IMR-90 (cell line): Measurements from ENCODE around the gene PRKAG3. TPM values are rescaled to one million over a fixed set of nuclear protein-coding genes. Genes with fewer than 3 reads are reported as not detected.

Source experiments
- ATAC-seq: fragments of 200-7000 bp; cut with Tn5 transposase; 2 replicates; pipeline ENCODE4 v1.9.1; 2020; ENCODE audit warnings: low read depth, mild to moderate bottlenecking, moderate library complexity
- BruUV-seq: library from RNA; stranded (reverse); fragments of 400-500 nt; replicated peaks from 2 replicates; lab custom pipeline; 2021; lab: Mats Ljungman, UMichigan
- CTCF ChIA-PET: fragments of 300-600 bp; formaldehyde crosslinking; extraction: SDS; loops from one replicate; lab custom pipeline; 2021; ENCODE audit warnings: antibody characterized with exemption; lab: Yijun Ruan, JAX
- POLR2A ChIA-PET: fragments of 300-600 bp; sonication (Branson Sonifier 250); formaldehyde crosslinking; loops from one replicate; lab custom pipeline; 2022; ENCODE audit warnings: antibody characterized with exemption; ENCODE audit not compliant: unreplicated experiment; lab: Charles Lee
- DNase-seq: peaks from one replicate; pipeline ENCODE4 v3.0.0; 2013
- H2AFZ ChIP-seq: replicated peaks from 2 replicates; pipeline ENCODE3; 2013; ENCODE audit warnings: low read length, mild to moderate bottlenecking; ENCODE audit not compliant: poor library complexity
- H2AK5ac ChIP-seq: 2 replicates; pipeline ENCODE4 v1.6.1; 2013; ENCODE audit warnings: low read depth, low read length, inconsistent platforms
- H2AK9ac ChIP-seq: replicated peaks from 2 replicates; pipeline ENCODE3; 2013; ENCODE audit warnings: mild to moderate bottlenecking, low read depth, low read length, moderate library complexity; ENCODE audit not compliant: poor library complexity
- H2BK120ac ChIP-seq: 2 replicates; pipeline ENCODE4 v1.6.1; 2013; ENCODE audit warnings: low read depth, low read length, inconsistent platforms
- H2BK15ac ChIP-seq: 3 replicates; pipeline ENCODE4 v1.6.1; 2013; ENCODE audit warnings: low read depth, low read length, inconsistent platforms
- H2BK20ac ChIP-seq: 2 replicates; pipeline ENCODE4 v1.6.1; 2013; ENCODE audit warnings: low read depth, mild to moderate bottlenecking, inconsistent platforms, low read length, moderate library complexity
- H2BK5ac ChIP-seq: 2 replicates; pipeline ENCODE4 v1.6.1; 2013; ENCODE audit warnings: mild to moderate bottlenecking, low read depth, low read length, inconsistent platforms; ENCODE audit not compliant: poor library complexity, severe bottlenecking
- H3K14ac ChIP-seq: replicated peaks from 2 replicates; pipeline ENCODE4 v1.6.1; 2013; ENCODE audit warnings: low read depth, low read length, inconsistent platforms
- H3K18ac ChIP-seq: 2 replicates; pipeline ENCODE4 v1.6.1; 2013; ENCODE audit warnings: low read depth, low read length, control low read depth
- H3K23ac ChIP-seq: 2 replicates; pipeline ENCODE4 v1.6.1; 2013; ENCODE audit warnings: low read depth, low read length, inconsistent platforms
- H3K27ac ChIP-seq: 2 replicates; pipeline ENCODE4 v1.5.1; 2013; ENCODE audit warnings: mild to moderate bottlenecking, control low read depth, low read length; ENCODE audit not compliant: insufficient read depth
- H3K27me3 ChIP-seq: 2 replicates; pipeline ENCODE4 v1.6.1; 2013; ENCODE audit warnings: low read length; ENCODE audit not compliant: control insufficient read depth, insufficient read depth
- H3K36me3 ChIP-seq: 2 replicates; pipeline ENCODE4 v1.6.1; 2013; ENCODE audit warnings: low read length, mixed read lengths; ENCODE audit not compliant: control insufficient read depth, insufficient read depth
- H3K4ac ChIP-seq: 2 replicates; pipeline ENCODE4 v1.6.1; 2013; ENCODE audit warnings: low read depth, low read length, inconsistent platforms
- H3K4me1 ChIP-seq: 2 replicates; pipeline ENCODE4 v1.6.1; 2013; ENCODE audit warnings: low read length, mixed read lengths; ENCODE audit not compliant: control insufficient read depth, insufficient read depth
- H3K4me2 ChIP-seq: 2 replicates; pipeline ENCODE4 v1.6.1; 2013; ENCODE audit warnings: low read depth, mild to moderate bottlenecking, control low read depth, low read length, moderate library complexity
- H3K4me3 ChIP-seq: 2 replicates; pipeline ENCODE4 v1.5.1; 2013; ENCODE audit warnings: low read depth, mild to moderate bottlenecking, control low read depth, low read length, moderate library complexity; ENCODE audit not compliant: insufficient read depth
- H3K56ac ChIP-seq: 2 replicates; pipeline ENCODE4 v1.6.1; 2013; ENCODE audit warnings: low read length, inconsistent platforms; ENCODE audit not compliant: insufficient read depth; ENCODE audit errors: extremely low read depth
- H3K79me1 ChIP-seq, 2 experiments: 2 replicates each; pipeline ENCODE4 v1.6.1; 2013; ENCODE audit warnings: low read length in 2 of 2, inconsistent platforms in 1 of 2, low read depth in 1 of 2
- H3K9ac ChIP-seq: 2 replicates; pipeline ENCODE4 v1.6.1; 2013; ENCODE audit warnings: low read depth, low read length, control low read depth
- H3K9me1 ChIP-seq: 2 replicates; pipeline ENCODE4 v1.6.1; 2013; ENCODE audit warnings: low read length, inconsistent platforms; ENCODE audit not compliant: insufficient read depth
- H3K9me3 ChIP-seq: 2 replicates; pipeline ENCODE4 v1.6.1; 2013; ENCODE audit warnings: low read length; ENCODE audit not compliant: control insufficient read depth, insufficient read depth
- H4K20me1 ChIP-seq: 2 replicates; pipeline ENCODE4 v1.6.1; 2013; ENCODE audit warnings: low read length, inconsistent platforms; ENCODE audit not compliant: insufficient read depth
- H4K5ac ChIP-seq: 2 replicates; pipeline ENCODE4 v1.6.1; 2013; ENCODE audit warnings: mild to moderate bottlenecking, low read depth, low read length, control low read depth
- H4K8ac ChIP-seq, 2 experiments: 2 replicates each; pipeline ENCODE4 v1.6.1; 2013; ENCODE audit warnings: low read depth in 2 of 2, low read length in 2 of 2, control low read depth in 1 of 2, inconsistent platforms in 1 of 2
- H4K91ac ChIP-seq: 2 replicates; pipeline ENCODE4 v1.6.1; 2013; ENCODE audit warnings: low read depth, low read length, inconsistent platforms; ENCODE audit not compliant: insufficient read depth
- CTCF ChIP-seq: conservative IDR thresholded peaks from 2 replicates; pipeline ENCODE4 v1.5.1; 2012; ENCODE audit warnings: mild to moderate bottlenecking, low read depth, low read length, improper control_type of control experiment
- WGBS, 2 experiments: methylation state at CpG; one replicate each; pipeline versions ENCODE4 v1.1.5 to v1.1.7; 2013; ENCODE audit warnings: missing lambda C conversion rate in 2 of 2; ENCODE audit not compliant: insufficient read length in 1 of 2; ENCODE audit errors: extremely low coverage in 2 of 2; 5-methylcytosine and 5-hydroxymethylcytosine counted together
- dilution Hi-C: fragments of 300-500 bp; cut with HindIII; formaldehyde crosslinking; loops from one replicate; pipeline ENCODE4 v1.14.3; 2018; ENCODE audit warnings: low sequenced_read_pairs; ENCODE audit not compliant: unreplicated experiment
- in situ Hi-C: fragments of 300-500 bp; cut with MboI; formaldehyde crosslinking; loops from 3 replicates; pipeline ENCODE4 v1.14.3; 2019; ENCODE audit warnings: low sequenced_read_pairs, inconsistent platforms, mixed read lengths
- intact Hi-C: fragments of 100-400 bp; cut with micrococcal nuclease; formaldehyde crosslinking; loops from 2 replicates; pipeline ENCODE4 v1.10.0; 2022
- polyA plus RNA-seq, 3 experiments: library from polyadenylated mRNA; depleted of rRNA; stranded (reverse); fragments of >200 nt; gene quantifications; 2 replicates each; pipeline ENCODE4 v1.2.3, GENCODE V29; 2012; ENCODE audit warnings: low replicate concordance in 1 of 3
- total RNA-seq: library from RNA; depleted of rRNA; stranded (reverse); fragments of >200 nt; gene quantifications from 2 replicates; pipeline ENCODE4 v1.2.3, GENCODE V29; 2012

Gene PRKAG3
- total and polyA plus RNA-seq, 2 of the 4 experiments (the other 2 are of a cell fraction), result not detected

DNA sequence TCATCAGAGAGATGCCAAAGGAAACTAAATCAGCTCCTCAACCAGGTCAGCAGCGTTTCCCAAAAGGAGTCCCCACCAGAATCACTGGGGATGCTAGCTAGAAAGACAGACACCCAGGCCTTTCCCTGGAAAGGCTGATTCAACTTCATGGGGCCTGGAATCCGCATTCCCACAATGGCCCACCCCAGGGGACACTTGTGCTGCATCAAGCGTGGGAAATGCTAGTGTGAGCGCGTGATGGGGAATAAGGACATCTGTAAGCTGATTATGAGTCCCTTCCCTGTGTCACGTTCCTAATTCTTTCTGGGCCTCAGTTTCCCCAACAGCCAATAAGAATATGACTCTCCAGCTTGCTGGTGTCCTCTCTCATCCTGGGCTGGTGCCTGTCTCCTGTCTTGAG is 46.9 kb upstream of the PRKAG3 start:
- Histone ChIP-seq H3K23ac (no peak overlapping the region), H3K4me2 (no peak overlapping the region), H2BK20ac (no peak overlapping the region), H3K9me1 (no peaks in the 10 kb centered on the region; the same call in 1 of the 2 replicates), H3K56ac (no peak overlapping the region), H3K4me1 (no peaks in the 10 kb centered on the region), H2AFZ (no peak overlapping the region), H4K5ac (no peak overlapping the region), H2AK9ac (no peak overlapping the region), H3K9me3 (peaks cover 1% of the 10 kb centered on the region; the same call in 1 of the 2 replicates), H2BK120ac (no peak overlapping the region), H3K9ac (no peak overlapping the region), H2AK5ac (no peak overlapping the region), H3K18ac (no peak overlapping the region), H3K27me3 (peaks cover 90% of the 10 kb centered on the region), H3K27ac (no peak overlapping the region), H4K91ac (no peak overlapping the region), H3K79me1 (no peaks in the 10 kb centered on the region), H3K36me3 (no peaks in the 10 kb centered on the region), H2BK5ac (no peak overlapping the region), H3K4me3 (no peak overlapping the region), H2BK15ac (no peak overlapping the region), H3K14ac (no peak overlapping the region), H3K4ac (no peak overlapping the region), H4K20me1 (no peaks in the 10 kb centered on the region), H4K8ac (no peak overlapping the region)
- no peak for ATAC-seq
- TF ChIP-seq CTCF, result no peak
- DNase-seq, result no peak
- dilution Hi-C loops, result no loop called here
- CTCF ChIA-PET, result interaction anchor here (0.6 to 4.5 kb wide), 4 partner anchors 20 to 523 kb away, joined by 3 to 49 read pairs (median 4); no protein-coding TSS in a partner anchor
- intact Hi-C loops, result no loop called here
- no CpG with 5 or more reads among the region's 6 CpGs for WGBS, 2 experiments
- POLR2A ChIA-PET, result interaction anchor here (0.5 kb wide), 1 partner anchor 333 kb away, joined by 5 read pairs; no protein-coding TSS in a partner anchor
- no TSS peak for BruUV-seq
- in situ Hi-C loops, result no loop called here
